Mesenteric fat pad (tissue), 1 donor: Measurements from ENCODE around the gene RICTOR. TPM values are rescaled to one million over a fixed set of nuclear protein-coding genes. Genes with fewer than 3 reads are reported as not detected.
"Not testable (repeated sequence)": the region's sequence is repeated elsewhere in the genome, so short reads cannot be mapped to it uniquely, and the experiment has no call there.

Experiments used
- DNase-seq: peaks from one replicate; pipeline ENCODE4 v3.0.0-alpha.2; 2020; ENCODE audit warnings: low spot score
- total RNA-seq: library from RNA; stranded (reverse); fragmentation: NEBNext Ultra II Directional; extraction: Animal tissue kit (Norgen Biotek cat#: 25700); gene quantifications from one replicate; pipeline ENCODE4 v1.2.1, GENCODE V29; 2021
- donor health status: DM: yes; HTN: yes; CAD: no.

RICTOR gene
- total RNA-seq, 1 donor from 2014 or later = 27.1 TPM

DNA sequence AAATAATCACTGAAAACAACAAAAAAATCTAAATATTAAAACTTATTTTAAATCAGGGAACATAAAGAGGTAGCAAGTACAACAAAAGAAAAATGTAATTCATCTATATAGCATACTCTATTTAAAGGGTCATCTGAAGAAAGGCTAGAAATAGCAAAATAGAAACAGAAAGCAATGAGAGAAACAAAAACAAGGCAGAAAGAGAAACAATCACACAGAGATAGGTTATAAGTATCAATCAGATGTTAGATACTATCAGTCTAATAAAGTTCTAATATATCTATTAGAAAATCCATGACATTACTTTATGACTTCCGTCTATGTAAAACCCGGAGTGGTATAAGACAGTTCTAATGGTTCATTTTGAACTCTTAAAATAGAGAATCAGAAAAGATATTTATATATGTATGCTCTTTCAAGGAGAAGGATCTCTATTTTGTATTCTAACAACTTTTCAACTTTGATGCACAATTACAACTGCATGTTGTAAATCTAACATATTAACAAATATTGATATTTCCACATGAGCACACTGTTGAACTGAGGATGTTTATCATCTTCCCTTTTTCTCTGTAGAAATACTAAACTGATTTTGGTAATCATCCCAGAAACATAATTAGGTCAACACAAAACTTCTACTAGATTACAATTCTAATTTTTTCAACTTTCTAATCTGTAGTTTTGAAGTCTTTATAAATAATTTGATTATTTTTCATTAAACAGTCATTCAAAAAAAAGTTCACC is 15.8 kb downstream of the RICTOR start:
- no peak for DNase-seq

DNA sequence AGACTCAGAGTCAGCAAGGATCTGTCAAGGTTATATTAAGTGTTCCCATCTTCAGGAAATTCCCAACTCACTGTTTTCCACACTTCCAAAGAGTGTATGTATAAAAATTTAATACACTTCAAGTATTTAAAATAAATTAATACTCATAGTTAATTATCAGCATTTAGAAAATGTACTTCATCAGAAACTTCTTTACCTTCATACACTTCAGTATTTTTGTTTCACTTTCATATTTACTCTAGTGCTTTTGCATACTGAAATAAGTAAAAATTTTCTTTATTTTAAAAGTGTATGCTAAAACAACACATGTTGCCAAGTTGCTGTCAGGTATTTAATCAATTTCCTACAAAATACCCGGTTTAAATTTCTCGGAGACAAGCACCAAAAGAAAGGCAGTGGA is 16.5 kb downstream of the RICTOR start:
- no peak for DNase-seq

DNA sequence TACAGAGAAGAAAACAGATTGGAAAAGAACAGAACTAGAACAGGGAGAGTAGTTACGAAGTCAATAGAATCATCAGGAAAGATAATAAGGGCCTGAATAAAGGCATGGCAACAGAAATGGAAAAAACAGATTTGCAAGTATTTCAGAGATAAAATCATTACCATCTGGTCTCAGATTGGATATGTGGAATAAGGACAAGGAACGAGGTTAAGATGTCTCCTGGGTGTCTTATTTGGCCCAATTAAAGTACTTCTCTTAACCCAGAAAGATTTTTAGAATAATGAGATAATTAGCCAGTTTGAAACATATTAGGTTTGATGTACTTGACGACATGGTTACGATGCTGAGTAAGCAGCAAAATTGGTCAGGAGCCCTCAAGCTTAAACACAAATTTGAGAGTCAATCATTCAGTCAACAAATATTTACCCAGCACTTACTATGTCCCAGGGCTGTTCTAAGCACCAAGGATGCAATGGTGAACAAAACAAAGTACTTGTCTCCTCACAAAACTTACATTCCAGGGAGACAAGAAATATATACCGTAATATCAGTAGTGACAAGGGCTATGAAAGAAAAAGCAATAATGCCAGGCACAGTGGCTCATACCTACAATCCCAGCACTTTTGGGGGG is 18.3 kb downstream of the RICTOR start:
- DNase-seq = no peak

- no peak for DNase-seq
These were observed 19.0 kb downstream of the RICTOR start for GRCh38 chr5:39055027-39055767.

- no peak for DNase-seq
These were observed 21.0 kb downstream of the RICTOR start for GRCh38 chr5:39053189-39053588.

- DNase-seq = no peak
These were observed 22.1 kb downstream of the RICTOR start for GRCh38 chr5:39052141-39052540.

GRCh38 chr5:39049315-39049714 is 24.9 kb downstream of the RICTOR start:
- no peak for DNase-seq

DNA sequence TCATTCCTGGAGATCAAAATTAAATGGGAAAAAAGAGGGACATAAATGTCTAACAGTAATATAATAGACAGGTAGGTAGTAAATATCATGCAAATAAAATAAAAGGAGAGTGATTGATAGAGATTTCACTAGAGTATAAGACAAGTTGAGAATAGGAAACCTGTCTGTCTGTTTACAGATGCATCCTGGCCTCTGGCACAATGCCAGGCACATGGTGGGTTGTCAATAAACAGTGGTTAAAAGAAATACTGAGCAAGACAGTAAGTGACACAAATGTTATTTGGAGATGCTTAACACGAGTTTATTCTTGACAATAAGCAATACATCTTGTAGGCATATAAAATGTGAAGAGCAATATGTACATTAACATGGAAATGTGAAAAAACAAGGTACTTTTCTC is 33.3 kb downstream of the RICTOR start:
- DNase-seq = no peak

- not testable (repeated sequence) for DNase-seq
These were observed 39.7 kb downstream of the RICTOR start for GRCh38 chr5:39034493-39034892.

DNA sequence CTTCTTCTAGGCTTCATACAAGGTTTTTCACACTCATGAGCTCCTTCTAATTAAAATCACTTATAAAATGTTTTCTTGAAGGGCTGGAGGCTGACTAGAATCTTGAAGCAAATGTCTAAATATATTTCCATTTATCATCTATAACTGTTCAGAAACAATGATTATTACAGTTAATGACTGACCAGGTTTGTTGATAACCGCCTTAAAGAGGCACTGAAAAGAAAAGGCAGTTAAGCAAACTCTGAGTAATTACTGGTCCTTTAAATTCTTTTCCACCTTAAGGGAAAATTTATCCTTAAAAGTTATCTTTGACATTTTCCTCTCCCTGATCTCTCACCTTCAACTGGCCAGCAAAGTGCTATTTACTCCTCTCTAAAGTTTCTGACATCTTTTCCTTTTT is 43.2 kb downstream of the RICTOR start:
- no peak for DNase-seq

DNA sequence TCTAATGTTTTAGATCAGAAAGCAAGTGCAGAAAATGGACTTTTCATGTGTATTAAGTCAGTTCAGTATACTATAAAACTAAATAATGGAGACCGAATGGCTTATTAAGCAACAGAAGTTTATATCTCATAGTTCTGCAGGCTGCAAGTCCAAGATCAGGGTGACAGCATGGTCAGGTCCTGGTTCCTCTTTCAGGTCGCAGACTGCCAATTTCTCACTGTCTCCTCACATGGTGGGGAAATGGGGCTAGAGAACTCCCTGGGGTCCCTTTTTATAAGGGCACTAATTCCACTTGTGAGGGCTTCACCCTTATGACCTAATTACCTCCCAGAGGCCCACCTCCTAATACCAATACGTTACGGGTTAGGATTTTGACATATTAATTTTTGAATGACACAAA is 48.7 kb downstream of the RICTOR start:
- DNase-seq = no peak

DNA sequence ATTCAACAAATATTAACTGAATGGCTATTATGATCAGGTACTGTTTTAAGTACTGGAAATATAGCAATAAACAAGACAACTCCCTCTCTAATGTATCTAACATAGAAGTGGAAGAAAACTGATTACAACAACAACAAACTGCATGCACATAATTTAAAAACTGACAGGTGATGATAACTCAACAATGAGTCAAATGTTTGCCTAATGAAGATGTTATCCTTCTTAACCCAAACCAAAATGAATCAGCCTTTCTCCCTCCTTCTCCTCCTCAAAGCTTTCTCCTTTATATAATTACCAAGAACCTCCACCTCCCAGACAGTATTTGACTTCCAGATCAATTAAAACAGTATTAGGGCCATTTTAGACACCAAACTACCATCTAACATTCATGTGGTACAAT is 49.3 kb downstream of the RICTOR start:
- no peak for DNase-seq

DNA sequence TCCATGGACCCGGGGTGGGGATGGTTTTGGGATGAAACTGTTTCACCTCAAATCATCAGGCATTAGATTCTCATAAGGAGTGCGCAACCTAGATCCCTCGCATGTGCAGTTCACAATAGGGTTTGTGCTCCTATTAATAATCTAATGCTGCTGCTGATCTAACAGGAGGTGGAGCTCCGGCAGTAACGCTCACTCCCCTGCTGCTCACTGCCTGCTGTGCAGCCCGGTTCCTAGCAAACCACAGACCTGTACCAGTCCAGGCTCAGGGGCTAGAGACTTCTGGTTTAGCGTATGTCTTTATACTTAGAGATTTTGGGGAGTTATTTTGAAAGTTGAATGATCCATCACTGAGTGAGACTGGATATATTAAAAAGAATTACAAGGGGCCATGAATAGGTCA is 50.2 kb downstream of the RICTOR start:
- no peak for DNase-seq

DNA sequence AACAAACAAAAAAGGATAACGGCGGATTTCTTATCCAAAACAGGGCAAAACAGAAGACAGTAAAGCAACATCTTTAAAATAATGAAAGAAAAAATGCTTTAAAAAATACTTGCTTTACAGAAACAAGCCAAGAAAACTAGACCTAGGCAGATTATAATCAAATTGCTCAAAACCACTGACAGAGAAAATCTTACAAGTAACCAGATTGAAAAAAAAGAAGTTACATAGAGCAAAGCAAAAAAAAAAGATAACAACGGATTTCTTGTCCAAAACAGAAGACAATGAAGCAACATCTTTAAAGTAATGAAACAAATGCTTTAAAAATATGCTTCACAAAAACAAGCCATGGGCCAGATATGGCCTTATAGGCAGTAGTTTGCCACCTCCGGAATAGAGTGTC is 51.1 kb downstream of the RICTOR start:
- no peak for DNase-seq

- no peak for DNase-seq
These were observed 52.0 kb downstream of the RICTOR start for GRCh38 chr5:39022151-39022550.

GRCh38 chr5:39021413-39021812 is 52.8 kb downstream of the RICTOR start:
- no peak for DNase-seq

DNA sequence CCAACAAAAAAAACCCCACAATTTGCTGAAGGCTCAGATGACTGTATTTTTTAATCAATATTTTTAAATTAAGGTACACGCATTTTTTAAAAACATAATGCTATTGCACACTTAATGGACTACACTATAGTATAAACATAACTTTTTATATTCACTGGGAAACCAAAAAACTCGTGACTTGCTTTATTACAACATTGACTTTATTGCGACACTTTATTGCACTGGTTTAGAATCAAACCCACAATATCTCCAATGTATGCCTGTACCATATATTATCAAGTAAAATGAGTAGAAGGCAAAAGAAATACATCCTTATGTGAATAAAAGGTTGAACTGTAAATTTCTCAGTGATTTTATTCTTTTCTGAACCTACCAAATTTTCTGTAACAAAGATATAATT is 53.7 kb downstream of the RICTOR start:
- no peak for DNase-seq

- no peak for DNase-seq
These were observed 54.9 kb downstream of the RICTOR start for GRCh38 chr5:39019254-39019653.

GRCh38 chr5:39017504-39017903 is 56.7 kb downstream of the RICTOR start:
- no peak for DNase-seq

- DNase-seq = no peak
These were observed 57.5 kb downstream of the RICTOR start for GRCh38 chr5:39016587-39017275.

- no peak for DNase-seq
These were observed 58.2 kb downstream of the RICTOR start for GRCh38 chr5:39015743-39016586.
